ENCODE results near the gene CHID1.

CHID1 gene

DNA sequence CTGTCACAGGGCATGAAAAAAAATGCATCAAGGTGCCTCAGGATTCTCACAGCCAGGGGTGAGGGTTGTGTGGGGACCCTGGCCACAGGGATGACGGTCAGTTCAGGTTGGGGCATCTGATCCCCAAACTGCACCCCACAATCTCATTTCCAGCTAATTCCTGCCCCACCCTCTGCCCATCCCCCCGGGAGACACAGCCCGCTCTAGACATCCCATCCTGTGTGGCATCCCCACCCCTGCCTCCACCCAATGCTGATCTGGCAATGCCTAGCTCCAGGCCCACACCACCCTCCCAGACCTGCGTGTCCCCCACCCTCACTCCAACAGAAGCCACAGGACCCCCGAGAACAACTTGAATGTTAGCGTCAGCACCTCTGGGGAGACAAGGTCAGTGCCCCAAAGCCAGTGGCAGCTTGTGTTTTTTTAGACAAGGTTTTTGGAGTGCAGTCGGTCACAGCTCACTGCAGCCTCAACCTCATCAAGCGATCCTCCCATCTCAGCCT, 42.7 kb downstream of the CHID1 start:
- in situ Hi-C loops (cut with MboI; ENCODE audit: low sequenced_read_pairs), result loop anchor here (25.0 kb wide), 1 partner anchor 169 kb away; the partner anchor contains the start of gene MUC6

DNA sequence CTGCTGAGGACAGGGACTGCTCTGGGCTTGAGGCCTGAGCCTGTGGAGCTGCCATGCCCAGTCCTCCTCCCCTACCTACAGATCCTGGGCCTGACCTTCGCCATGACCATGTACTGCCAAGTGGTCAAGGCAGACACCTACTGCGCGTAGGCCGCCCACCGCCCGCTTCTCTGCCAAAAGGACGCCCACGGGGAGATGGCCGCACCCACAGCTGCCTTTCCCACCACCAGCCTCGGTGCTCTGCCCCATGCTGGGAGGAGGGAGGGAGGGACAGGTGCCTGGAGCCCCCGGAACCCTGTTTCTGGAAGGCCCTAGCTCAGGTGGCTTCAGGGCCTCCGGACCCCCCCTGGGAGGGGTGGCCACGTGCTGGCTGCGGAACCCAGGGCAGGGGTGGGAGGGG, 44.1 kb downstream of the CHID1 start:
- in situ Hi-C loops (cut with MboI; ENCODE audit: low sequenced_read_pairs), result loop anchor here (25.0 kb wide), 1 partner anchor 171 kb away; the partner anchor contains the start of gene MUC6

DNA sequence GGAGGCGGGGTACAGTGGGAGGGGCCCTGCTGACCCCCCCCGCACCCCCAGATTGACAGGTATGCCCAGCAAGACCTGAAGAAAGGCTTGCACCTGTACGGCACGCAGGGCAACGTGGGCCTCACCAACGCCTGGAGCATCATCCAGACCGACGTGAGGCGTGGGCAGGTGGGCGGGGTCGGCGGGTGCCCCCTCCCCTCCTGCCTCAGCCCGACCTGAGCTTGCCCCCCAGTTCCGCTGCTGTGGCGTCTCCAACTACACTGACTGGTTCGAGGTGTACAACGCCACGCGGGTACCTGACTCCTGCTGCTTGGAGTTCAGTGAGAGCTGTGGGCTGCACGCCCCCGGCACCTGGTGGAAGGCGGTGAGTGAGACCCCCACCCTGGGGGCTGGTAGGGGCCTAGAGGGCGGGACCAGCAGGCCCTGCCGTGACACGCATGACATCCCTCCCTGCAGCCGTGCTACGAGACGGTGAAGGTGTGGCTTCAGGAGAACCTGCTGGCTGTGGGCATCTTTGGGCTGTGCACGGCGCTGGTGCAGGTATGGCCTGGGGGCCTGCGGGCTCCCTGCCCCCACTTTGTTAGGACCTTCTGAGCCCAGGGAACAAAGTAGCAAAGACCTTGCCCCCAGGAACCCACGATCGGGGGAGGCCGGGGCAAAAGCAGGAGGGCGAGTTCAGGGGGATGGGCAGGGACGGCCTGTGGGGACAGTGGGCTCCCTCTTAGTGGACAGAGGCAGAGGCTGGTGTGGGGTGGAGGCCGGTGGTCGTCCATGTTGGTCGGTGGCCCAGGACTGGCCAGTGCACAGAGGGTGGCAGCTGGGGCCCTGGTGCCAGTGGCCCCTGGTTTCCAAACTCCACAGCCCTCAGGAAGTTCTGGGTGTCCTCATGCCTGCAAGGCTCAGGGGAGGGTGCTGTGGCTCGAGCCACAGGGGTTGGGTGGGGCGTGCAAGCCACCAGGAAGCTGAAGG, 44.9 kb downstream of the CHID1 start:
- in situ Hi-C loops (cut with MboI; ENCODE audit: low sequenced_read_pairs), result loop anchor here (25.0 kb wide), 1 partner anchor 172 kb away; the partner anchor contains the start of gene MUC6

DNA sequence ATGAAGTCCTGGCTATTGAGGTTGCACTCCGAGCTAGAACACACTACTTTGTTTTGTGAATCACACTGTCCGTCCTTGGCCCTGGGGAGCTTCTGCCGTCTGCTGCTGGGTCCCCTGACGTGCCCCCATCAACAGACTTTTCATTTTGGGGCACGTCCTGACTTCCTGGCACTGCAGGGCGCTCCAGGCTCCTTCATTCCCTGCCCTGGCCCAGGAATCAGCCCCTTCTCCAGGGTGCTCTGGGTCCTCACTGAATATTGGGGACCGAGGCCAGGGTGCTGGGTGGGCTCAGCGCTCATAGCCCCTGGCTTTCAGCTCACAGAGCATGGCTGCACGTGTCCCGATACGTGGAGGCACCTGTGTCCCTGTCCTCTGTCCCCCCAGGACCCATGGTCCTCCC, 45.7 kb downstream of the CHID1 start:
- in situ Hi-C loops (cut with MboI; ENCODE audit: low sequenced_read_pairs), result loop anchor here (25.0 kb wide), 1 partner anchor 172 kb away; the partner anchor contains the start of gene MUC6

- in situ Hi-C loops (cut with MboI; ENCODE audit: low sequenced_read_pairs), result loop anchor here (25.0 kb wide), 1 partner anchor 173 kb away; the partner anchor contains the start of gene MUC6
Observed at GRCh38 chr11:863910-864827, 46.4 kb downstream of the CHID1 start.

DNA sequence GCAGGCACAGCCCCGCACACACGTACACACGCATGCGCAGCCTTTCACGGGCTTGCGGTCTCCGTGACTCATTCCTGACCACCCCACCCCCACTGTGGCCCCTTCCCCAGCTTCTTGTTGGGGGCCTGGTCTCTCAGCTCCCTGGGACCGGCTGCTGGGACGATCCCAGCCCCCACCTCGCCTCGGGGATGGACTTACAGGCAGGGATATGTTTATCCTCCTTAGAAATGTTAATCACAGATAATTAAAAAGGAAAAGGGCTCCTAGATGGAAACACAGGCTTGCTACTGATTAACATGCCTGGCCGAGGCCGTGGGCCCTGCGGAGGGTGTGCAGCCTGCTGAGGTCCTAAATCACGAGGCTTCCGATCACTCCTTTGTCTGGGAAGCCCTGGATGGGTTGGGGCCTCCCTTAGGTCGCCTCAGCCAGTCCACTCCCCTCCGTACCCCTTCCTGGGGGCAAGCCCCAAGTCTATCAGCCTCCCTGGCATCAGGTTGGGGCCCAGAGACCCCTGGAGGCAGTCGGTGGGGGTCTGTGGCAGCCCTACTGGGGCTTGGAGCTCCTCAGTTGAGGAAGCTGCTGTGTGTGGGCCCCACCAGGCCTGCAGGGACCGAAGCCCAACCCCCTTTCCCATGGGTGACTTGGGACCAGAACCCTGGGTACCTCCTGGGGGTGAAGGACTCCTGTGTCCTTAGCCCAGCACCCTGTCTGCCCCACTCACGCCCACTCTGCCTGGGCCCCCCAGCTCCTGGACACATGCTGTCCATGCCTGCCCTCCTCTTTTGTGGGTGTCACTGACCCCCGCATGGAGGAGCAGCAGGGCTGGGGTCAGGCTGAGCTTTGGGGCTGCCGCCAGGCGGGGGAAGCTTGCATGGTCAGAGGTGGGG, 47.3 kb downstream of the CHID1 start:
- in situ Hi-C loops (cut with MboI; ENCODE audit: low sequenced_read_pairs), result loop anchor here (25.0 kb wide), 1 partner anchor 174 kb away; the partner anchor contains the start of gene MUC6

DNA sequence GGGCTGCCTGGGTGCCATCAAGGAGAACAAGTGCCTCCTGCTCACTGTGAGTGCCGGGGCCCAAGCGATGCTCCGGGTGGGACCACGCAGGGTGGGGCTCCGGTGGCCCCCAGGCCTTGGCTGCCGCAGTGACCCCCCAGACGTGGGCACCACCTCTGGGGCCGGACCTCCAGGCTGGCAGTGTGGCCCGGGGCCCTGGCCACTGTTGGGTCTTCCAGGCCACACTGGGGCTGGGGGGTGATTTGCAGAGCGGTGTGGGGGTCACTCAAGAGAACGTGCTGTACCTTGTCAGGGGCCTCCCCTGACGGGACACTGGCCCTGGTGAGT, 48.0 kb downstream of the CHID1 start:
- in situ Hi-C loops (cut with MboI; ENCODE audit: low sequenced_read_pairs), result loop anchor here (25.0 kb wide), 1 partner anchor 175 kb away; the partner anchor contains the start of gene MUC6

- in situ Hi-C loops (cut with MboI; ENCODE audit: low sequenced_read_pairs), result loop anchor here (25.0 kb wide), 1 partner anchor 175 kb away; the partner anchor contains the start of gene MUC6
Observed at GRCh38 chr11:862081-862661, 48.4 kb downstream of the CHID1 start.

DNA sequence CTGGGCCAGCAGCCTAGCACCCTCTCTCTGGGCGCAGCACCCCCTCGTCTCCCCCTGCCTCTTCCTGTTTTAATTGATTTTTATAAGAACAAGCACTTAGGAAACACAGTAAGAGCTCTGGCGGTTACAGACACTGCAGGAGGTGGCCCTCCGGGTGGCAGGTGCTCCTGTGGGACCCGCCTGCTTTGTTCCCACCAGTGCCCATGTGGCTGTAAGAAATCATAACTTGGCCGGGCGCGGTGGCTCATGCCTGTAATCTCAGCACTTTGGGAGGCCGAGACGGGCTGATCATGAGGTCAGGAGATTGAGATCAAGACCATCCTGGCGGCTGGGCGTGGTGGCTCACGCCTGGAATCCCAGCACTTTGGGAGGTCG, 49.5 kb downstream of the CHID1 start:
- in situ Hi-C loops (cut with MboI; ENCODE audit: low sequenced_read_pairs), result loop anchor here (25.0 kb wide), 1 partner anchor 176 kb away; the partner anchor contains the start of gene MUC6

DNA sequence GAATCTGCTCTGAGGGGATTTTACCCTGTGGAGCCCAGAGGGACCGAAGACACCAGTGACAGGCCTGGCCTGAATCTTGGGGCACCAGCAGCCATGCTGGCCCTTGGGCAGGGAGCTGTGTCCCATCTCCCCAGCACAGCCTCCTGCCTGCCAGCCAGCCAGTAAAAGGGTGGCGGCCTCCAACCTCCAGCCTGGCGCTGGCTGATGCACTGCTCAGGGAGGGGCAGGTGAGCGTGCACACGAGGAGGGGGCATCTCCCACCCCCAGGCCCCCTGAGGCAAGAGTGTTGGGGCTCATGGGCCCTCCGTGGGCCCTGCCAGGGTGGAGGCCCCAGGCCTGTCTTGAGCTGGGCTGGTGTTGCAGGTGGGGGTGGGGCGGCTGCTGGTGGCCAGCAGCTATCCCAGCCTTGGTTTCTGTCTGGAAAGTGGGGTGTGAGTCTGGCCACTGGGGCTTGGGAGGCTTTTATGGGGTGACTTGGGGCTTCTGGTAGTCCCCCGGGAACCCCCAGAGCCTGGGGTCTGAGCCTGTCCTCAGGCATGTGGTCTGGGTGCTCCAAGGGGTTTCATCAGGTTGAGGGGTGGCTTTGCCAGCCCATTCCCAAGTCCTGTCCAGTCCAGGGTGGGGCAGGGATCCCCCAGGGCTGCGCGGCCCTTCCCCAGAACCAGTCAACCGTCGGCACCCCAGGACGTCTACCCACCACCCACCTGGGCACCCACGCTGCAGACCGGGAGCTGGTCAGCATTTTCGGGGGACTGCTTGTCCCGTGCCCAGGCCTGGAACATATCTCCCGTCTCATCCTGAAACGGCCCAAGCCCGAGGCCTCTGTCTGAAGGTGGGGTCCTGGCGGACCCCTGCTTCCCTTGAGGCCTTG, 50.1 kb downstream of the CHID1 start:
- in situ Hi-C loops (cut with MboI; ENCODE audit: low sequenced_read_pairs), result loop anchor here (25.0 kb wide), 1 partner anchor 177 kb away; the partner anchor contains the start of gene MUC6

GRCh38 chr11:859394-860131, 51.0 kb downstream of the CHID1 start:
- in situ Hi-C loops (cut with MboI; ENCODE audit: low sequenced_read_pairs), result loop anchor here (25.0 kb wide), 1 partner anchor 178 kb away; the partner anchor contains the start of gene MUC6

GRCh38 chr11:858762-859339, 51.8 kb downstream of the CHID1 start:
- in situ Hi-C loops (cut with MboI; ENCODE audit: low sequenced_read_pairs), result loop anchor here (25.0 kb wide), 1 partner anchor 178 kb away; the partner anchor contains the start of gene MUC6

GRCh38 chr11:858053-858761, 52.4 kb downstream of the CHID1 start:
- in situ Hi-C loops (cut with MboI; ENCODE audit: low sequenced_read_pairs), result loop anchor here (25.0 kb wide), 1 partner anchor 179 kb away; the partner anchor contains the start of gene MUC6

GRCh38 chr11:856397-856796, 54.2 kb downstream of the CHID1 start:
- in situ Hi-C loops (cut with MboI; ENCODE audit: low sequenced_read_pairs), result loop anchor here (25.0 kb wide), 1 partner anchor 181 kb away; the partner anchor contains the start of gene MUC6

DNA sequence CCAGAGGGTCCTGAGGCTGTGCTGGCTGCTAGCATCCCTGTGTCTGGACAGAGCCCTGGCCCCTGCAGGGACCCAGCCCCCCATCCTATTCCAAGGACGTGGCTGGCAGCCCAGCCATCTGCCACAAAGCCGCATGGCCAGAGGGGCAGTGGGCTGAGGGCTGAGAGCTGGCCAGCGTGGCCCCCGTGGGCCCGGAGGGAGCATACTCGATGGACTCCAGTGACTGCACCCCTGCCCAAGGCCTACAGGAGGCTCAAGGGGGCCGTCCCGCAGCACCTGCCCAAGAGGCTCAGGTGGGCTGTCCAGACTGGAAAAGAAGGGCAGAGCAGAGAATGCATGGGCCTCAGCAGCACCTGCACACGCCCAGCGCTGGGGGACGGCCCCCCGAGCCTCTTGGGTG, 54.8 kb downstream of the CHID1 start:
- in situ Hi-C loops (cut with MboI; ENCODE audit: low sequenced_read_pairs), result loop anchor here (25.0 kb wide), 1 partner anchor 182 kb away; the partner anchor contains the start of gene MUC6

- in situ Hi-C loops (cut with MboI; ENCODE audit: low sequenced_read_pairs), result loop anchor here (25.0 kb wide), 1 partner anchor 182 kb away; the partner anchor contains the start of gene MUC6
Observed at GRCh38 chr11:855330-855674, 55.3 kb downstream of the CHID1 start.

Measured in HL-60/S4 treated with retinoic acid at 250 ng/mL for 4 days and 3 days (cell line).